ENCODE data around the gene GPI. TPM values are rescaled to one million over a fixed set of nuclear protein-coding genes. Genes with fewer than 3 reads are reported as not detected.
A peak's percentile ranks its signal among the peaks of the same experiment; 100 is the strongest.
"Not testable (repeated sequence)": the region's sequence is repeated elsewhere in the genome, so short reads cannot be mapped to it uniquely, and the experiment has no call there.

GPI gene
- total RNA-seq, 2 experiments from 2014 or later, result 501 to 600 TPM

DNA sequence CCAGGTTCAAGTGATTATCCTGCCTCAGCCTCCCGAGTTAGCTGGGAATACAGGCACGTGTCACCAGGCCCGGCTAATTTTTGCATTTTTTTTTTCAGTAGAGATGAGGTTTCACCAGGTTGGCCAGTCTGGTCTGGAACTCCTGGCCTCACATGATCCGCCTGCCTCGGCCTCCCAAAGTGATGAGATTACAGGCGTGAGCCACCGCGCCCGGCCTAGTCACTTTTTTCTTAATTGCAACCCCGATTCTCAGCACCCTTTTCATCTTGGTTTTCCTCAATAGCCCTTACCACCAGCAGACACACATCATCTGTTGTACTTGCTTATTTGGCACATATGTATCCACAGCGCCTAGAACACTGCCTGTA, 550 bp upstream of the GPI start:
- Mint-ChIP-seq H3K27me3 (no peaks in the 10 kb centered on the region), H3K4me3 (peak overlapping the region; percentile 99), H3K27ac (peak overlapping the region; percentile 80), H3K36me3 (peaks cover 38% of the 10 kb centered on the region), H3K9me3 (ENCODE audit: low read depth) (no peaks in the 10 kb centered on the region), H3K4me1 (peaks cover 64% of the 10 kb centered on the region)
- ATAC-seq, result no peak
- CTCF ChIA-PET, result interaction anchor here (0.5 to 2.1 kb wide), 5 partner anchors 12 to 1026 kb away, joined by 3 to 8 read pairs (median 3); no protein-coding TSS in a partner anchor
- no peak for DNase-seq

DNA sequence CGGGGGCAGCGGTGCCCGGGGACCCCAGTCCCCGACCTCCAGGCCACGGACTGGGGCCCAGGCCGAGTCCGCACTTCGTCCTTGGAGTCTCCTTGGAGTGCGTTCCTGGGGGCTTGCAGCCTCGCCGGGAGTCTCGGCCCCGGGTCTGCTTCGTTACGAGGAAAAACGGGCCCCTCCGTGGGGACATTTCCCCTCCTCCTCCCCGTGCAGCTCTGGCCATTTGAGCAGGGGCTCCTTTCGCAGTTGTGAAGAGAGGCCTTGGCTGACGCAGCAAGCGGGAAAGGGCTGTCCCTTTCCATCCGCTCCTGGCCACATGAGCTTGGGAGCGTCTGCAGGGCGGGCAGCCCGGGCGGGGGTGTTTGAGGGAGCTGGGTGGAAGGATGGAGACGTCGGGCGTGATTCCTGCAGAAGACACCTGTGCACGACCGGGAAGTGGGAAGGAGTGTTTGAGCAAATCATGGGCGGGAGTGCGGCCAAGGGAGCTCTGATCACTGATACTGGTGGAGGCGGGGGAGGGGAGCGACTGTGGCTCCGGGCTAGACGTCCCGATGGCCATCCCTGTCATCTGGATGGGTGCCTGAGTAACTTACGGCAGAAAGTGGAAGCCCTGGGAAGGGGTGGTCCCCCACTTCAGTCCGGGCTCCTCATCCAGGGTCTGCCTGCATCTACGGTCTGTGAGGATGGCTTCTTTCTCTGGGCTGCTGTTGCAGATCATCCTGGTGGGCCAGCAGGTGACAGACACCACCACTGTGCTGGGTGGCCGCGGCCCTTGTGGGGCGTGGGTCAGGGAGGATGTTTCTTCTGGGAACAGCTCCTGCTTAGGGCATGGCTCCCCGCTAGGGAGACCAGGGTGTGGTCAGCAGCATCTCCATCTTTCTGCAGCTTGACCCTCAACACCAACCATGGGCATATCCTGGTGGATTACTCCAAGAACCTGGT, 736 bp downstream of the GPI start:
- DNase-seq (no peak), ATAC-seq (peak; percentile 8)
- H3K27me3 Mint-ChIP-seq, result no peaks in the 10 kb centered on the region
- peak overlapping the region; percentile 99 for H3K4me3 Mint-ChIP-seq
- H3K9me3 Mint-ChIP-seq (ENCODE audit: low read depth), result no peaks in the 10 kb centered on the region
- peaks cover 49% of the 10 kb centered on the region for H3K36me3 Mint-ChIP-seq
- peaks cover 66% of the 10 kb centered on the region for H3K4me1 Mint-ChIP-seq
- H3K27ac Mint-ChIP-seq, result peak overlapping the region; percentile 92
- CTCF ChIA-PET, result interaction anchor here (0.7 to 2.1 kb wide), 4 partner anchors 16 to 65 kb away, joined by 3 to 8 read pairs (median 4); partner anchors contain the start of gene UBA2

DNA sequence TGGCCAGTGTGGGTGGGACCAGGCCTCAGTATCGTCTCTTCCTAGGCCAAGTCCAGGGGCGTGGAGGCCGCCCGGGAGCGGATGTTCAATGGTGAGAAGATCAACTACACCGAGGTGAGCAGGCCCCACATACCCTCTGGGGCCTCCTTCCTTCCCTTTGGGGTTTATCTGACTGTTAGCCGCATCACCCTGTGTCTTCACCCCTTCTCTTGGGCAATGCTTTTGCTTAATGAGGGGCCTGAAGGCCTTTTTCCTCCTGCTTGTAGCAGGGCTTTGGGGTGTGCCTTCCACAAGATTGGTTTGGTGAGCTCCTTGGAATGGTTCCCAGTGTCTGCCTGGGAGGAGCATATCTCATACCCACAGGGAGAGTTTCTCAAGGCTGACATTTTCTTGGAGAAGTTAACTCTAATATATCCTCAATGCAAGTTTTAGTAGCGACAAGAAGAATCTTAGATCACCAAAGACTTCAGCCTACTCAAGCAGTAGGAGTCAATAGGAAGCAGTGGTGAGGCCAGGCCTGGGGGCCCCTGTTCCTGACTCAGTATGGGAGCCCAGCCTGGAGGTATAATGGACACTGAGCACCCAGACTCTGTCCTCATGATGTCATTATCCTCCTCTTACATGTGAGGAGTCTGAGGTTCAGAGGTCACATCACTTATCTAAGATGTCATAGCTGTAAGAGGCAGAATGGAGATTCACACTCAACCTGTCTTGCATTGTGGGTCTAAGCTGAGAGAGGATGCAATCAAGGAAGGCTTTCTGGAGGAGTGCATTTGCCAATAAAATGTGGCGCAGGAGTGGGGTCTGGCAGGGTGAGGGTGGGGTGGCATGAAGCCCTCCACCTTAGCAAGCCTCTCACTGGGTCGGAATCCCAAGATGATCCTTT, 2.0 kb downstream of the GPI start:
- ATAC-seq (peak; percentile 17), DNase-seq (peak; percentile 62)
- H3K9me3 Mint-ChIP-seq (ENCODE audit: low read depth), result no peaks in the 10 kb centered on the region
- H3K36me3 Mint-ChIP-seq, result peaks cover 58% of the 10 kb centered on the region
- H3K4me3 Mint-ChIP-seq, result peak overlapping the region; percentile 99
- H3K27me3 Mint-ChIP-seq, result no peaks in the 10 kb centered on the region
- CTCF ChIA-PET, result interaction anchor here (2.1 kb wide), 1 partner anchor 21 kb away, joined by 8 read pairs; no protein-coding TSS in a partner anchor
- peak overlapping the region; percentile 92 for H3K27ac Mint-ChIP-seq
- peaks cover 73% of the 10 kb centered on the region for H3K4me1 Mint-ChIP-seq

DNA sequence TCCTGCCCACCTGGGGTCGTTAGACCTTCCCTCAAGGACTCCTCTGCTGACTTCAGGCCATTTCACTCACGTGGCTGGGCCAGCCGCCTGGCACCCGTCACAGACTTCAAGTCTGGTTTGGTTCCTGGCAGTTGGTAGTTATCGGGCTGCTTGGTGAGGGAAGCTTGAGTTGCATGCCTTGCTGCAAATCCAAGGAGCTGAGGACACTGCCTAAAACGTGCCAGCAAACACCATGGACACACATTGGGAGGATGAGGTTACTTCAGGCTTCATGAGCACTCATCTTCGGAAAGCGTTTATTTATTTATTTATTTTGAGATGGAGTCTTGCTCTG, 2.6 kb downstream of the GPI start:
- Mint-ChIP-seq H3K4me1 (peaks cover 70% of the 10 kb centered on the region), H3K27me3 (no peaks in the 10 kb centered on the region), H3K4me3 (peak overlapping the region; percentile 99), H3K36me3 (peaks cover 58% of the 10 kb centered on the region), H3K27ac (no peak overlapping the region), H3K9me3 (ENCODE audit: low read depth) (no peaks in the 10 kb centered on the region)
- ATAC-seq, result no peak
- no peak for DNase-seq
- CTCF ChIA-PET, result no interaction called here

DNA sequence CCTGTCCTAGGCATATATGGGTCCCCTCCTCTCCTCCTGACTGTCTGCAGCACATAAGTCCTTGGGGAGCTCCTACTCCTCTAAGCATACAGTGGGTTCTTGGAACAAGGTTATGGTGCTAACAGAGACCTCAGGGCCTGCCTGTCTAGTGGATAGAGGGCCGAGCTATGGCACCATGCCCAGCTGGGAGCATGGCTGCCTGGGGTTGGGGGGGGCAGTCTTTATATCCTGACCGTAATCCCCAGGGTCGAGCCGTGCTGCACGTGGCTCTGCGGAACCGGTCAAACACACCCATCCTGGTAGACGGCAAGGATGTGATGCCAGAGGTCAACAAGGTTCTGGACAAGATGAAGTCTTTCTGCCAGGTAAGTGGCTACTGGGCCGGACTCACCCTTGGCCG, 3.3 kb downstream of the GPI start:
- Mint-ChIP-seq H3K4me3 (peak overlapping the region; percentile 22), H3K9me3 (ENCODE audit: low read depth) (no peaks in the 10 kb centered on the region), H3K36me3 (peaks cover 58% of the 10 kb centered on the region), H3K27ac (no peak overlapping the region), H3K4me1 (peaks cover 65% of the 10 kb centered on the region), H3K27me3 (no peaks in the 10 kb centered on the region)
- ATAC-seq (no peak), DNase-seq (no peak)
- CTCF ChIA-PET, result interaction anchor here (0.7 kb wide), 1 partner anchor 9 kb away, joined by 3 read pairs; no protein-coding TSS in a partner anchor

DNA sequence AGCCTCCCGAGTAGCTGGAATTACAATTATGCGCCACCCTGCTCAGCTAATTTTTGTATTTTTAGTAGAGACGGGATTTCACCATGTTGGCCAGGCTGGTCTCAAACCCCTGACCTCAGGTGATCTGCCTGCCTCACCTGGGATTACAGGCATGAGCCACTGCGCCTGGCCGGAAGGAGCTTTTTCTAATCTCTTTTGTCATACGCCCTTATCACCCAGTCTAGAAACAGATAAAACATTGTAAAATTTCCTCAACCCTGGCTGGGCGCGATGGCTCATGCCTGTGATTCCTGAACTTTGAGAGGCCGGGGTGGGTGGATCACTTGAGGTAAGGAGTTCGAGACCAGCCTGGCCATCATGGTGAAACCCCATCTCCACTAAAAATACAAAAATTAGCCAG, 4.2 kb downstream of the GPI start:
- Mint-ChIP-seq H3K36me3 (peaks cover 62% of the 10 kb centered on the region), H3K27ac (peak overlapping the region; percentile 7), H3K4me1 (peaks cover 66% of the 10 kb centered on the region)
- CTCF ChIA-PET; H3K4me3 Mint-ChIP-seq; DNase-seq; H3K27me3 Mint-ChIP-seq; H3K9me3 Mint-ChIP-seq (ENCODE audit: low read depth); ATAC-seq: not testable (repeated sequence)

DNA sequence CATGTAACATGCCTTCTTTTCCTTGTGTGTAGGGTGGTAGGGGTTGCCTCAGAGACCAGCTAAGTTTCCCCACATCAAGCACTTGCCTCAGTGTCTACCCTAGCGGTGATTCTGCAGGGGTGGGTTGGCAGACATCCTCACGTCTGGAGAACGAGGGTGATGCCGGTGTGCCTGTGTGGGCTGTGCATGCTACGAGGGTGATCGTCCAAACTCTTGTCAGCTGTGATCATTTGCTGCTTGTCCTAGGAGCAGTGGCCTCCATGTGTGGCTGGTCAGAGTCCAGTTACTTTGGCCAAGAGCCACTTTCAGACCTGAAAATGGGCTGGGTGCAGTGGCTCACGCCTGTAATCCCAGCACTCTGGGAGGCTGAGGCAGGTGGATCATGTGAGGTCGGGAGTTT, 5.1 kb downstream of the GPI start:
- DNase-seq, result no peak
- Mint-ChIP-seq H3K9me3 (ENCODE audit: low read depth) (no peaks in the 10 kb centered on the region), H3K27me3 (no peaks in the 10 kb centered on the region), H3K36me3 (peaks cover 64% of the 10 kb centered on the region), H3K27ac (peak overlapping the region; percentile 43), H3K4me3 (no peak overlapping the region), H3K4me1 (peaks cover 63% of the 10 kb centered on the region)
- CTCF ChIA-PET, result no interaction called here
- no peak for ATAC-seq

DNA sequence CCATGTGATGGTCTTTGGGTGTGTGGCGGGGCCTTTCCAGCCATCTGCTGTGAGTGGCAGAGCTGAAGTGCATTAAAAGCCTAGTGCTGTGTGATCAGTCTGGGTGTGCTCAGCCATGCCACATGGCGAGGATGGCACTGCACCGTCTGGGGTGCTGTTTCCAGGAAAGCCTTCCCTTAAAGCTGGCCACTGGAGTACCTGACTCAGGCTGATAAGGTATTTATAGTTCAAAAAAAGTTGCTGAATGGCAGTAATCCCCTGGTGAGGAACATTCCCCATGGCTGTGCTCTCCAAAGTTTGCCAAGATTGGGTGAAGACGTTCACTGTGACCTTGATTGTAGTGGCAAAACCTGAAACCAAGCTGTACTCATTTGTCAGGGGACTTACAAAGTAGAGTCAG, 6.0 kb downstream of the GPI start:
- H3K36me3 Mint-ChIP-seq, result peaks cover 66% of the 10 kb centered on the region
- ATAC-seq, result no peak

DNA sequence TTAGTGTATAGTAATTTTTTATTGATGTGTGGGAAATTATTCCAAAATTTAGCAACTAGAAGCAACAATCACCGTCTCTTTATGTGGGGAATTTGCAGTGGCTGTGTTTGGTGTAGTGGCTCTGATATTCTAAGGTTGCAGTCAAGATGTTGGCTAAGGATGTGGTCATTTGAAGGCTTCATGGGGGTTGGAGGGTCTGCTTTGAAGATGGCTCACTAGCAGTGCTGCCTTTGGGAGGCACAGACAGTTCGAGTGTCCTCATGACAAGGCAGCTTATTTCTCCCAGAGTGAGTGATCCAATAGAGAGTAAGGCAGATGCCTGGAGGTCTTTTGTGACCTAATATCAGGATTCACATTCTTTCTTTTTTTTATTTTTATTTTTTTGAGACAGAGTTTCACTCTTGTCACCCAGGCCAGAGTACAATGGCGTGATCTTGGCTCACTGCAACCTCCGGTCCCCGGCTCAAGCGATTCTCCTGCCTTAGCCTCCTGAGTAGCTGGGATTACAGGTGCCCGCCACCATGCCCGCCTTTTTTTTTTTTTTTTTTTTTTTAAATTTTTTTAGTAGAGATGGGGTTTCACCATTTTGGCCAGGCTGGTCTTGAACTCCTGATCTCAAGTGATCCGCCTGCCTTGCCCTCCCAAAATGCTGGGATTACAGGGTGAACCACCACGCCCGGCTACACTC, 8.7 kb downstream of the GPI start:
- H3K4me1 Mint-ChIP-seq, result peaks cover 34% of the 10 kb centered on the region
- no peak overlapping the region for H3K4me3 Mint-ChIP-seq
- no peaks in the 10 kb centered on the region for H3K27me3 Mint-ChIP-seq
- DNase-seq, result no peak
- peak overlapping the region; percentile 34 for H3K27ac Mint-ChIP-seq
- CTCF ChIA-PET, result interaction anchor here (0.6 to 1.4 kb wide), 2 partner anchors 27 to 39 kb away, joined by 3 to 4 read pairs; no protein-coding TSS in a partner anchor
- H3K9me3 Mint-ChIP-seq (ENCODE audit: low read depth), result no peaks in the 10 kb centered on the region
- peaks cover 55% of the 10 kb centered on the region for H3K36me3 Mint-ChIP-seq
- no peak for ATAC-seq

More for the DNA sequence above, 6.0 kb downstream of the GPI start:
- Mint-ChIP-seq H3K4me1 (peaks cover 60% of the 10 kb centered on the region), H3K4me3 (no peak overlapping the region), H3K27ac (peak overlapping the region; percentile 24), H3K9me3 (ENCODE audit: low read depth) (no peaks in the 10 kb centered on the region), H3K27me3 (no peaks in the 10 kb centered on the region)
- no peak for DNase-seq
- CTCF ChIA-PET, result no interaction called here

DNA sequence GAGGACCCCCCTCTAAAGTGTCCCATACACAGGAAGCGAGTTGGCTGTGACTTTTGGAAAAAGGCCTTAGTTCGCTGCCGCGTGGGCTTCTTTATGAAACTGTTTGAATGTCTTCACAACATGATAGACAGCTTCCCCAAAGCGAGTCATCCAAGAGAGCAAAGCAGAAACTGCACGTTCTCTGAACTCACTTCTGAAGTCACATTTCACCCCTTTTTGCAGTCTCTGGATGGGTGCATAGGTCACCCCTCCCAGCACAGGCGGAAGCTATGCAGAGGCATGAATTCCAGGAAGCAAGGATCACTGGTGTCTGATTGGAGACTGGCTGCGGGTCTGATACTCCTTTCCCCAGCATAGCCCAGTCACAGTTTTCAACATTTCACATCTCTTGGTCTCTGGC, 10.6 kb downstream of the GPI start:
- Mint-ChIP-seq H3K27ac (no peak overlapping the region), H3K4me3 (no peak overlapping the region), H3K36me3 (peaks cover 47% of the 10 kb centered on the region), H3K27me3 (no peaks in the 10 kb centered on the region), H3K4me1 (peaks cover 18% of the 10 kb centered on the region), H3K9me3 (ENCODE audit: low read depth) (no peaks in the 10 kb centered on the region)
- CTCF ChIA-PET, result no interaction called here
- ATAC-seq (no peak), DNase-seq (peak; percentile 36)

DNA sequence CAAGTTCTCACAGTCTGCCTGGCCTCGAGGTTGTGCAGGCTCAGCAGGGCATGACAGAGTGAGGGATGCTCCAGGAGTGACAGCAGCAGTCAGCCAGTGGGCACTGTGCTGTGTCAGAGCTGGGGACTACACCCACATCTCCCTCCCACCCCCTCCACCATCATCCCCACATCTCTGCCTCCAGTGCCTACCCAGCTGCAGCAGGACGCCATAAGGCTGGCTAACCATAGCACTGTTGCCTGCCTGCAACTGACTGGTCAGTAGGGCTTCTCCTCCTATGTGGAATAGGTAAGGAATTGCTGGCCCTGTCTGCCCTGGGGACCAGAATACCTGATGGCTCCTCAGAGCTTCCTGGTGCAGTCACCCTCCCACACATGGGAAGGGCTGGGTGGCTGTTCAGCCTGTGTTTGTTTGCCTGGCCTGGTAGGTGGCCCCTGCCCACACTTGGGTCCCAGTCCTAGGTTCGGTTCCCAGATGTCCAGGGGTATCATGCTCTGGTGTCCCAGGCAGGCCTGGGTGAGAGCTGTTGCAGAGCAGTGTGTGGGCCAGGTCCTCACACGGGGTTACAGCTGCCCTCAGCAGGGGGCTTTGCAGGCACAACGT, 15.7 kb downstream of the GPI start:
- no peak for ATAC-seq

DNA sequence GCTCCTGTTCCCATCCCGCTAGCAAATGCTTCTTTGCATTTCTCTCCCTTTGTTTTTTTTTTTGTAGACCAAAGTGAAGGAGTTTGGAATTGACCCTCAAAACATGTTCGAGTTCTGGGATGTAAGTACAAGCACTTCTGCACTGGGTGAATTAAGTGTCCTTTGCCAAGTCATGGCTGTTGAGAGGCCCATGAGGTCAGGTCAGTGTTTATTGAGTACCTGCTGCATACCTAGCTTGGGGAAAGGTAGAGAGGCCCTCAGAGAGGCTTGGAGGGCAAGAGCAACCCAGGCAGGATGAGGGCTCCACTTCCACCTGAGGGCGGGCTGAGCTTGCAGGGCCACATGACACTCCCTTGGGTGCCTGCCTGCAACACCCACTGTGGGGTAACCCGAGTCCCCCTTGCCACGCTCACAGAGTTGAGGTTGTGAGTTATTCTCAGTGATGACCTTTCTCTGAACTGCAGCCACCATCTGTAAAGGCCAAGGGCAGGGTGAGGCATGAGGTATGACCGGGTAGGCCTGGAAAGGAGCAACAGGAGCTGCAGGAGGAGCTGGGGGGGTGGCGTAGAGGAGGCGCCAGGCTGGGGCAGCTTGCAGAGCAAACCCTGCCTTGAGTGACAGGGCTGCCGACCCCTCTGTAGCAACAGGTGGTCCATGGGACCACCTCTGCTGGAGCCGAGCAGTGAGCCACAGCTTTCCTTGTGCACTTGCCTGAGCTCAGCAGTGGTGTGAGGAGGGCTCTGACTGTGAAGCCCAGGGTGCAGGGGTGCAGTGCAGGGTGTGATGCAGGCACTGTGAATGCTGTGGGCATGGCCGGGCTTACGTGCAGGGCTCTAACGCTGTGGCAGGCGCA, 16.6 kb downstream of the GPI start:
- Mint-ChIP-seq H3K27me3 (no peaks in the 10 kb centered on the region), H3K4me3 (no peak overlapping the region), H3K9me3 (ENCODE audit: low read depth) (no peaks in the 10 kb centered on the region), H3K36me3 (peaks cover 70% of the 10 kb centered on the region), H3K27ac (no peak overlapping the region), H3K4me1 (no peaks in the 10 kb centered on the region)
- CTCF ChIA-PET, result no interaction called here
- DNase-seq, result no peak
- ATAC-seq, result no peak

More for the DNA sequence above, 15.7 kb downstream of the GPI start:
- Mint-ChIP-seq H3K4me3 (no peak overlapping the region), H3K27ac (no peak overlapping the region), H3K27me3 (no peaks in the 10 kb centered on the region), H3K9me3 (ENCODE audit: low read depth) (no peaks in the 10 kb centered on the region), H3K36me3 (peaks cover 66% of the 10 kb centered on the region), H3K4me1 (no peaks in the 10 kb centered on the region)
- no peak for DNase-seq
- CTCF ChIA-PET, result no interaction called here
